Neural cell (in vitro differentiated cells): ENCODE measurements around the gene MOCS1. TPM values are rescaled to one million over a fixed set of nuclear protein-coding genes. Genes with fewer than 3 reads are reported as not detected.

Source experiments
- H2AFZ ChIP-seq: fragments of 200-600, 300-800 bp; sonication (generic), shearing (Covaris generic); 2 replicates; pipeline ENCODE4 v1.6.0; 2014; ENCODE audit warnings: low read depth, mild to moderate bottlenecking, antibody characterized with exemption, low read length, moderate library complexity
- H3F3A ChIP-seq: fragments of 200-600 bp; shearing (Covaris generic); 2 replicates; pipeline ENCODE4 v1.6.1; 2016; ENCODE audit warnings: mild to moderate bottlenecking, moderate library complexity, mixed read lengths, antibody characterized with exemption, low read length; ENCODE audit not compliant: insufficient read depth, poor library complexity, severe bottlenecking
- H3K27ac ChIP-seq: fragments of 200-600, 300-800 bp; sonication (generic), shearing (Covaris generic); 2 replicates; pipeline ENCODE4 v1.5.1; 2014; ENCODE audit warnings: mild to moderate bottlenecking, low read length, moderate library complexity
- H3K27me3 ChIP-seq: fragments of 300-800, 200-600 bp; sonication (generic), shearing (Covaris generic); 2 replicates; pipeline ENCODE4 v1.6.0; 2014; ENCODE audit warnings: mild to moderate bottlenecking, low read depth, low read length, moderate library complexity; ENCODE audit not compliant: insufficient read depth
- H3K36me3 ChIP-seq: fragments of 300-800, 200-600 bp; sonication (generic), shearing (Covaris generic); 2 replicates; pipeline ENCODE4 v1.5.1; 2014; ENCODE audit warnings: mild to moderate bottlenecking, antibody characterized with exemption, low read length, moderate library complexity; ENCODE audit not compliant: insufficient read depth
- H3K4me2 ChIP-seq: fragments of 300-800, 200-600 bp; sonication (generic), shearing (Covaris generic); 2 replicates; pipeline ENCODE4 v1.6.0; 2014; ENCODE audit warnings: mild to moderate bottlenecking, low read length
- H3K4me3 ChIP-seq: fragments of 300-800, 200-600 bp; sonication (generic), shearing (Covaris generic); 2 replicates; pipeline ENCODE4 v1.5.1; 2014; ENCODE audit warnings: mild to moderate bottlenecking, low read length, moderate library complexity
- H3K79me2 ChIP-seq: fragments of 200-600 bp; shearing (Covaris generic); replicated peaks from 2 replicates; pipeline ENCODE4 v1.6.0; 2014; ENCODE audit warnings: mild to moderate bottlenecking, low read length, moderate library complexity; ENCODE audit not compliant: insufficient read depth
- H3K9ac ChIP-seq: fragments of 300-800, 200-600 bp; sonication (generic), shearing (Covaris generic); 2 replicates; pipeline ENCODE4 v1.6.1; 2016; ENCODE audit warnings: mild to moderate bottlenecking, low read length, mixed read lengths
- H3K9me2 ChIP-seq: fragments of 200-600 bp; shearing (Covaris generic); 2 replicates; pipeline ENCODE4 v1.6.1; 2016; ENCODE audit warnings: mild to moderate bottlenecking, low read length, mixed read lengths; ENCODE audit not compliant: insufficient read depth
- H3K9me3 ChIP-seq: fragments of 200-600, 300-800 bp; sonication (generic), shearing (Covaris generic); 2 replicates; pipeline ENCODE4 v1.6.1; 2016; ENCODE audit warnings: mild to moderate bottlenecking, mixed run types, low read length, moderate library complexity, mixed read lengths
- H4K20me1 ChIP-seq: fragments of 200-600 bp; shearing (Covaris generic); 2 replicates; pipeline ENCODE4 v1.6.1; 2016; ENCODE audit warnings: mild to moderate bottlenecking, mixed run types; ENCODE audit not compliant: insufficient read depth
- CTCF ChIP-seq: fragments of 450-650 bp; IDR thresholded peaks from 2 replicates; pipeline ENCODE4 v1.5.1; 2014; ENCODE audit warnings: antibody characterized with exemption, mild to moderate bottlenecking, moderate library complexity; ENCODE audit not compliant: poor library complexity, severe bottlenecking
- EP300 ChIP-seq: fragments of 450-650 bp; conservative IDR thresholded peaks from 2 replicates; pipeline ENCODE4 v1.6.1; 2014; ENCODE audit warnings: antibody characterized with exemption, mild to moderate bottlenecking, moderate library complexity; ENCODE audit not compliant: poor library complexity, severe bottlenecking
- EZH2 ChIP-seq: fragments of 200-600, 300-800 bp; shearing (Covaris generic), sonication (generic); IDR thresholded peaks from 2 replicates; pipeline ENCODE4 v1.6.1; 2014; ENCODE audit warnings: antibody characterized with exemption, low read length, borderline replicate concordance, mild to moderate bottlenecking; ENCODE audit not compliant: insufficient read depth, poor library complexity, severe bottlenecking
- MXI1 ChIP-seq: fragments of 450-650 bp; conservative IDR thresholded peaks from 2 replicates; pipeline ENCODE4 v1.6.1; 2014; ENCODE audit warnings: antibody characterized with exemption, mild to moderate bottlenecking; ENCODE audit not compliant: poor library complexity, severe bottlenecking
- POLR2AphosphoS5 ChIP-seq: IDR thresholded peaks from 2 replicates; pipeline ENCODE4 v1.6.1; 2012
- RAD21 ChIP-seq: fragments of 450-650 bp; conservative IDR thresholded peaks from 2 replicates; pipeline ENCODE4 v1.6.1; 2014; ENCODE audit warnings: antibody characterized with exemption, mild to moderate bottlenecking, moderate library complexity
- SMC3 ChIP-seq: fragments of 450-650 bp; conservative IDR thresholded peaks from 2 replicates; pipeline ENCODE4 v1.6.1; 2014; ENCODE audit warnings: antibody characterized with exemption, mild to moderate bottlenecking, moderate library complexity; ENCODE audit not compliant: poor library complexity
- TAF1 ChIP-seq: IDR thresholded peaks from 2 replicates; pipeline ENCODE4 v1.6.1; 2012; ENCODE audit warnings: low read depth
- polyA plus RNA-seq: library from polyadenylated mRNA; depleted of rRNA; stranded (reverse); fragments of >200 nt; gene quantifications from 2 replicates; pipeline ENCODE4 v1.2.3, GENCODE V29; 2014
- TF ChIP-seq, protein P1 (sequence below): IDR thresholded peaks from 2 replicates; pipeline ENCODE4 v1.6.1; 2012; ENCODE audit warnings: borderline replicate concordance

MOCS1 gene
- polyA plus RNA-seq, 1 donor from 2014 or later = 4.6 TPM

DNA sequence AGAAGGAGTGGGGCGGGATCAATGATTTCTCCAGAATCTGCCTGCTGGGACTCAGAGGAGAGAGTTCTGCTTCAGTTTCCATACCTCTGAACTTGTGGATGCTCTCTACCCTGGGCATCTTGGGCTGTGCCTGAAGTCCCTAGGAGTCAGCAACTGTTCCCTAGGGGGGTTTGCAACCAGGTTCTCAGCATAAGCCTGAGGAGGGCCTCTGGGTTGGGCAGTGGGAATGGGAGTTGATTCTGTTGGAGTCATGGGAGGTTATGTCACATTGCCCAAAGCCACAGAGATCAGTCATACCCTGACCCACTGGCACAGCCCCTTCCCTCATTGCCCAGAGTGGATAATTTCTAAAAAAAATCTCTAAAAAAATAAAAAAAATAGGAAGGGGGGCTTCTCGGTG is 47.4 kb downstream of the MOCS1 start:
- TF ChIP-seq MXI1 (no peak), EZH2 (no peak), SMC3 (no peak), EP300 (no peak), RAD21 (no peak), CTCF (no peak), TAF1 (no peak), POLR2AphosphoS5 (no peak)
- TF ChIP-seq, protein P1, sequence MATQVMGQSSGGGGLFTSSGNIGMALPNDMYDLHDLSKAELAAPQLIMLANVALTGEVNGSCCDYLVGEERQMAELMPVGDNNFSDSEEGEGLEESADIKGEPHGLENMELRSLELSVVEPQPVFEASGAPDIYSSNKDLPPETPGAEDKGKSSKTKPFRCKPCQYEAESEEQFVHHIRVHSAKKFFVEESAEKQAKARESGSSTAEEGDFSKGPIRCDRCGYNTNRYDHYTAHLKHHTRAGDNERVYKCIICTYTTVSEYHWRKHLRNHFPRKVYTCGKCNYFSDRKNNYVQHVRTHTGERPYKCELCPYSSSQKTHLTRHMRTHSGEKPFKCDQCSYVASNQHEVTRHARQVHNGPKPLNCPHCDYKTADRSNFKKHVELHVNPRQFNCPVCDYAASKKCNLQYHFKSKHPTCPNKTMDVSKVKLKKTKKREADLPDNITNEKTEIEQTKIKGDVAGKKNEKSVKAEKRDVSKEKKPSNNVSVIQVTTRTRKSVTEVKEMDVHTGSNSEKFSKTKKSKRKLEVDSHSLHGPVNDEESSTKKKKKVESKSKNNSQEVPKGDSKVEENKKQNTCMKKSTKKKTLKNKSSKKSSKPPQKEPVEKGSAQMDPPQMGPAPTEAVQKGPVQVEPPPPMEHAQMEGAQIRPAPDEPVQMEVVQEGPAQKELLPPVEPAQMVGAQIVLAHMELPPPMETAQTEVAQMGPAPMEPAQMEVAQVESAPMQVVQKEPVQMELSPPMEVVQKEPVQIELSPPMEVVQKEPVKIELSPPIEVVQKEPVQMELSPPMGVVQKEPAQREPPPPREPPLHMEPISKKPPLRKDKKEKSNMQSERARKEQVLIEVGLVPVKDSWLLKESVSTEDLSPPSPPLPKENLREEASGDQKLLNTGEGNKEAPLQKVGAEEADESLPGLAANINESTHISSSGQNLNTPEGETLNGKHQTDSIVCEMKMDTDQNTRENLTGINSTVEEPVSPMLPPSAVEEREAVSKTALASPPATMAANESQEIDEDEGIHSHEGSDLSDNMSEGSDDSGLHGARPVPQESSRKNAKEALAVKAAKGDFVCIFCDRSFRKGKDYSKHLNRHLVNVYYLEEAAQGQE = no peak
- H3K36me3 ChIP-seq = no peaks in the 10 kb centered on the region
- H3K9me2 ChIP-seq = no peaks in the 10 kb centered on the region
- H3K9me3 ChIP-seq = no peaks in the 10 kb centered on the region
- H3K79me2 ChIP-seq = no peaks in the 10 kb centered on the region
- H4K20me1 ChIP-seq = no peaks in the 10 kb centered on the region
- no peaks in the 10 kb centered on the region for H3K27me3 ChIP-seq
- H3F3A ChIP-seq = no peaks in the 10 kb centered on the region
- H3K4me3 ChIP-seq = no peak overlapping the region
- H3K9ac ChIP-seq = no peak overlapping the region
- no peak overlapping the region for H3K4me2 ChIP-seq
- no peak overlapping the region for H2AFZ ChIP-seq
- no peak overlapping the region for H3K27ac ChIP-seq

- no peaks in the 10 kb centered on the region for H3K79me2 ChIP-seq
- no peaks in the 10 kb centered on the region for H3K27me3 ChIP-seq
- H3F3A ChIP-seq = no peaks in the 10 kb centered on the region
- H2AFZ ChIP-seq = no peak overlapping the region
- H3K4me3 ChIP-seq = no peak overlapping the region
- H3K9ac ChIP-seq = no peak overlapping the region
- no peaks in the 10 kb centered on the region for H4K20me1 ChIP-seq
- H3K36me3 ChIP-seq = no peaks in the 10 kb centered on the region
- H3K9me2 ChIP-seq = no peaks in the 10 kb centered on the region
- no peak overlapping the region for H3K27ac ChIP-seq
- no peak overlapping the region for H3K4me2 ChIP-seq
- TF ChIP-seq MXI1 = no peak
- TF ChIP-seq, protein P1 = no peak
- no peaks in the 10 kb centered on the region for H3K9me3 ChIP-seq
Observed at GRCh38 chr6:39885691-39886090, 48.6 kb downstream of the MOCS1 start.
